Keratinocyte (primary cell): Measurements from ENCODE around the gene NRF1. TPM values are rescaled to one million over a fixed set of nuclear protein-coding genes. Genes with fewer than 3 reads are reported as not detected.

Experiments used
- DNase-seq: peaks from one replicate; pipeline ENCODE4 v3.0.0-alpha.2; 2011; ENCODE audit warnings: low read depth, missing footprints, low spot score
- FAIRE-seq: peaks from 2 replicates; lab custom pipeline; 2011; peaks lifted over from hg19 to GRCh38; lab: Jason Lieb, UNC
- H2AFZ ChIP-seq: 2 replicates; pipeline ENCODE4 v1.6.0; 2012; ENCODE audit warnings: low read length, control low read depth, inconsistent platforms; ENCODE audit not compliant: control insufficient read depth
- H3K27ac ChIP-seq: 2 replicates; pipeline ENCODE4 v1.5.1; 2011; ENCODE audit warnings: low read length; ENCODE audit not compliant: control insufficient read depth, insufficient read depth
- H3K27me3 ChIP-seq: 3 replicates; pipeline ENCODE4 v1.6.0; 2011; ENCODE audit warnings: low read length; ENCODE audit not compliant: control insufficient read depth, insufficient read depth; ENCODE audit errors: extremely low read depth
- H3K36me3 ChIP-seq, 2 experiments: 2 replicates in 1 of 2; 3 replicates in 1 of 2; pipeline ENCODE4 v1.5.1; 2011; ENCODE audit warnings: low read length in 2 of 2, mild to moderate bottlenecking in 1 of 2; ENCODE audit not compliant: control insufficient read depth in 2 of 2, insufficient read depth in 2 of 2; ENCODE audit errors: extremely low read depth in 1 of 2
- H3K4me1 ChIP-seq: 3 replicates; pipeline ENCODE4 v1.5.1; 2011; ENCODE audit warnings: low read length; ENCODE audit not compliant: control insufficient read depth, insufficient read depth; ENCODE audit errors: extremely low read depth
- H3K4me2 ChIP-seq: 3 replicates; pipeline ENCODE4 v1.6.0; 2011; ENCODE audit warnings: low read depth, low read length; ENCODE audit not compliant: control insufficient read depth, insufficient read depth; ENCODE audit errors: extremely low read depth
- H3K4me3 ChIP-seq, 3 experiments: fragments of 200-600 bp in 1 of 3; sonication (generic) in 1 of 3; 2 replicates in 2 of 3; 3 replicates in 1 of 3; pipeline ENCODE4 v1.5.1; 2011 to 2016; ENCODE audit warnings: low read length in 3 of 3, mild to moderate bottlenecking in 3 of 3, control low read depth in 2 of 3, inconsistent platforms in 1 of 3, low read depth in 1 of 3, mixed read lengths in 1 of 3, mixed run types in 1 of 3, moderate library complexity in 1 of 3; ENCODE audit not compliant: control insufficient read depth in 2 of 3, insufficient read depth in 2 of 3; ENCODE audit errors: extremely low read depth in 1 of 3
- H3K79me2 ChIP-seq: 2 replicates; pipeline ENCODE4 v1.6.0; 2012; ENCODE audit warnings: low read length; ENCODE audit not compliant: control insufficient read depth, insufficient read depth
- H3K9ac ChIP-seq: 3 replicates; pipeline ENCODE4 v1.6.0; 2011; ENCODE audit warnings: low read length; ENCODE audit not compliant: control insufficient read depth, insufficient read depth; ENCODE audit errors: extremely low read depth
- H3K9me1 ChIP-seq: 3 replicates; pipeline ENCODE4 v1.6.0; 2011; ENCODE audit warnings: low read length; ENCODE audit not compliant: control insufficient read depth, insufficient read depth; ENCODE audit errors: extremely low read depth
- H3K9me3 ChIP-seq: 2 replicates; pipeline ENCODE4 v1.5.1; 2012; ENCODE audit warnings: low read depth, low read length; ENCODE audit not compliant: control insufficient read depth
- H4K20me1 ChIP-seq: 3 replicates; pipeline ENCODE4 v1.6.0; 2011; ENCODE audit warnings: low read length; ENCODE audit not compliant: control insufficient read depth, insufficient read depth; ENCODE audit errors: extremely low read depth
- CTCF ChIP-seq, 3 experiments: IDR thresholded peaks in 1 of 3; conservative IDR thresholded peaks in 1 of 3; optimal IDR thresholded peaks in 1 of 3; 2 replicates in 2 of 3; 3 replicates in 1 of 3; pipeline versions ENCODE3 to v1.5.1; 2011; ENCODE audit warnings: low read length in 3 of 3, mild to moderate bottlenecking in 3 of 3, moderate library complexity in 2 of 3, control low read depth in 1 of 3, inconsistent platforms in 1 of 3; ENCODE audit not compliant: insufficient read depth in 2 of 3; ENCODE audit errors: extremely low read depth in 1 of 3
- EZH2 ChIP-seq: IDR thresholded peaks from one replicate; pipeline ENCODE4 v1.6.1; 2012; ENCODE audit warnings: inconsistent platforms, mild to moderate bottlenecking, low read length, moderate library complexity
- dilution Hi-C: fragments of 300-500 bp; cut with MboI; formaldehyde crosslinking; loops from one replicate; pipeline ENCODE4 v1.7.0; 2020; ENCODE audit warnings: low sequenced_read_pairs; ENCODE audit not compliant: extremely low pct_ligation_motif_present
- polyA plus RNA-seq, 5 experiments: library from polyadenylated mRNA; depleted of rRNA in 3 of 5; stranded (reverse) in 3 of 5; stranded (forward) in 1 of 5; unstranded in 1 of 5; fragments of >200 nt; gene quantifications; 1 replicate in 1 of 5; 2 replicates in 3 of 5; 3 replicates in 1 of 5; pipeline versions ENCODE4 v1.2.1 to v1.2.3, GENCODE V29; 2011 to 2012; ENCODE audit warnings: missing spikeins in 2 of 5, low read depth in 1 of 5, low replicate concordance in 1 of 5

The NRF1 gene
- polyA plus RNA-seq, 1 donor (not counting 4 experiments of a cell fraction or from before 2014, with no cell fraction given): 12.6 TPM

- Histone ChIP-seq H3K9me3 (no peaks in the 10 kb centered on the region), H3K9me1 (no peaks in the 10 kb centered on the region), H3K4me3 (no peak overlapping the region), H3K27ac (no peak overlapping the region), H4K20me1 (peaks cover 8% of the 10 kb centered on the region), H3K9ac (no peak overlapping the region), H3K4me1 (peaks cover 20% of the 10 kb centered on the region), H3K4me2 (peak overlapping the region; percentile 22), H2AFZ (no peak overlapping the region), H3K27me3 (peaks cover 66% of the 10 kb centered on the region), H3K79me2 (peaks cover 16% of the 10 kb centered on the region), H3K36me3 (no peaks in the 10 kb centered on the region)
- no peak for FAIRE-seq
- TF ChIP-seq CTCF (optimal IDR thresholded peaks at IDR 0.05 in 1 of 3, IDR thresholded peaks at IDR 0.05 in 1 of 3, conservative IDR thresholded peaks at IDR 0.05 in 1 of 3; ENCODE audit: extremely low read depth in 1 of 3, insufficient read depth in 2 of 3, low read length in 3 of 3) (no peak), EZH2 (peak; percentile 98)
- dilution Hi-C loops: no loop called here
- no peak for DNase-seq
These were observed 170.7 kb downstream of the NRF1 start for GRCh38 chr7:129781928-129782817.

GRCh38 chr7:129782818-129783583 is 171.5 kb downstream of the NRF1 start:
- no peak overlapping the region for H2AFZ ChIP-seq
- peaks cover 20% of the 10 kb centered on the region for H3K4me1 ChIP-seq
- peaks cover 8% of the 10 kb centered on the region for H4K20me1 ChIP-seq
- H3K79me2 ChIP-seq: peaks cover 9% of the 10 kb centered on the region
- peaks cover 73% of the 10 kb centered on the region for H3K27me3 ChIP-seq
- H3K4me2 ChIP-seq: no peak overlapping the region
- no peaks in the 10 kb centered on the region for H3K9me3 ChIP-seq
- H3K36me3 ChIP-seq: no peaks in the 10 kb centered on the region
- dilution Hi-C loops: no loop called here
- no peak overlapping the region for H3K27ac ChIP-seq
- FAIRE-seq (no peak), DNase-seq (no peak)
- H3K9me1 ChIP-seq: no peaks in the 10 kb centered on the region
- H3K9ac ChIP-seq: no peak overlapping the region
- TF ChIP-seq CTCF (optimal IDR thresholded peaks at IDR 0.05 in 1 of 3, IDR thresholded peaks at IDR 0.05 in 1 of 3, conservative IDR thresholded peaks at IDR 0.05 in 1 of 3; ENCODE audit: extremely low read depth in 1 of 3, insufficient read depth in 2 of 3, low read length in 3 of 3) (no peak), EZH2 (peak; percentile 47)
- H3K4me3 ChIP-seq: no peak overlapping the region
